ENCODE results near the gene INA. TPM values are rescaled to one million over a fixed set of nuclear protein-coding genes. Genes with fewer than 3 reads are reported as not detected.
"Not testable (repeated sequence)": the region's sequence is repeated elsewhere in the genome, so short reads cannot be mapped to it uniquely, and the experiment has no call there.

Gene INA
- polyA plus RNA-seq (ENCODE audit: insufficient read length in 3 of 3): 1 to 10 TPM in 1 of 3 donors, under 1 TPM in 2; 0.18 to 1.2 (median 0.31) TPM
- long read RNA-seq, donor 1: 0 reads
- long read RNA-seq, donor 2: 0 reads
- long read RNA-seq, donor 3: 0 reads
- long read RNA-seq, donor 4: 0 reads
- long read RNA-seq, donor 5: 0 reads
- long read RNA-seq, donor 6: 0 reads
- long read RNA-seq, donor 7, partial matches to known transcripts: 0 of 2 reads
- long read RNA-seq, donor 7, other reads (novel, unspliced or antisense): 0 of 2 reads
- long read RNA-seq, donor 8: 0 reads
- long read RNA-seq, donor 9: 0 reads
- long read RNA-seq, donor 10: 0 reads
- long read RNA-seq, donor 11: 0 reads
- long read RNA-seq, donor 12, partial matches to known transcripts: 0 of 1 reads
- long read RNA-seq, donor 12, other reads (novel, unspliced or antisense): 0 of 1 reads
- long read RNA-seq, donor 13: 0 reads
- long read RNA-seq, donor 14: 0 reads
- long read RNA-seq, donor 15, transcript INA-201 (3 exons, 3,231 nt): major isoform, 7 of 7 reads
- long read RNA-seq, donor 15, partial matches to known transcripts: 0 of 7 reads
- long read RNA-seq, donor 15, other reads (novel, unspliced or antisense): 0 of 7 reads
- long read RNA-seq, donor 16: 0 reads

GRCh38 chr10:103276896-103277712 lies at the start of gene INA:
Gene INA, plus strand, starts transcription at chr10:103277138. Its CDS starts 74 bp downstream, at chr10:103277212.
- DNase-seq: peak; percentile 73

- no peak for DNase-seq
Measured at GRCh38 chr10:103227416-103227815, 49.5 kb upstream of the INA start.

- DNase-seq: peak; percentile 62
Measured at GRCh38 chr10:103231047-103231551, 45.8 kb upstream of the INA start.

- no peak for DNase-seq
Measured at GRCh38 chr10:103232131-103232673, 44.7 kb upstream of the INA start.

- DNase-seq: no peak
Measured at GRCh38 chr10:103232772-103233488, 44.0 kb upstream of the INA start.

GRCh38 chr10:103235775-103236174 lies 41.2 kb upstream of the INA start:
- DNase-seq: no peak

- no peak for DNase-seq
Measured at GRCh38 chr10:103238506-103239252, 38.3 kb upstream of the INA start.

GRCh38 chr10:103241262-103242011 lies 35.5 kb upstream of the INA start:
- DNase-seq: peak; percentile 46

GRCh38 chr10:103244666-103245271 lies 32.2 kb upstream of the INA start:
- DNase-seq: peak; percentile 66

GRCh38 chr10:103245587-103245986 lies 31.4 kb upstream of the INA start, which contains the start of gene RPEL1:
Gene RPEL1, plus strand, starts transcription at chr10:103245887. Its CDS starts 110 bp downstream, at chr10:103245997.
- not testable (repeated sequence) for DNase-seq

GRCh38 chr10:103246324-103246723 lies 30.6 kb upstream of the INA start:
- DNase-seq: no peak

- DNase-seq: no peak
Measured at GRCh38 chr10:103254113-103254512, 22.8 kb upstream of the INA start.

GRCh38 chr10:103254538-103255325 lies 22.2 kb upstream of the INA start:
- no peak for DNase-seq

GRCh38 chr10:103256613-103257012 lies 20.3 kb upstream of the INA start:
- no peak for DNase-seq

- DNase-seq: no peak
Measured at GRCh38 chr10:103257812-103258211, 19.1 kb upstream of the INA start.

- not testable (repeated sequence) for DNase-seq
Measured at GRCh38 chr10:103258928-103259327, 18.0 kb upstream of the INA start.

- DNase-seq: no peak
Measured at GRCh38 chr10:103259989-103260388, 16.9 kb upstream of the INA start.

- DNase-seq: no peak
Measured at GRCh38 chr10:103262229-103262628, 14.7 kb upstream of the INA start.
